GM03348 (cell line): ENCODE results near the gene C1QL2.

ENCODE experiments used
- DNase-seq: peaks from one replicate; pipeline ENCODE4 v3.0.0; 2012; ENCODE audit warnings: low spot score

The C1QL2 gene

GRCh38 chr2:119158563-119159347 is at the start of gene C1QL2:
Gene C1QL2, minus strand, starts transcription at chr2:119158751. Its CDS starts 482 bp downstream, at chr2:119158269.
- no peak for DNase-seq

GRCh38 chr2:119207447-119207846 is 48.9 kb upstream of the C1QL2 start:
- no peak for DNase-seq

GRCh38 chr2:119206201-119206600 is 47.6 kb upstream of the C1QL2 start:
- DNase-seq = no peak

- DNase-seq = no peak
These were observed 46.6 kb upstream of the C1QL2 start for GRCh38 chr2:119205001-119205706.

- no peak for DNase-seq
These were observed 46.0 kb upstream of the C1QL2 start for GRCh38 chr2:119204525-119204924.

- no peak for DNase-seq
These were observed 44.2 kb upstream of the C1QL2 start for GRCh38 chr2:119202610-119203310.

- no peak for DNase-seq
These were observed 43.3 kb upstream of the C1QL2 start for GRCh38 chr2:119201815-119202214.

GRCh38 chr2:119198240-119198840 is 39.8 kb upstream of the C1QL2 start:
- peak; percentile 50 for DNase-seq

GRCh38 chr2:119197529-119198239 is 39.1 kb upstream of the C1QL2 start:
- no peak for DNase-seq

GRCh38 chr2:119197126-119197405 is 38.5 kb upstream of the C1QL2 start:
- no peak for DNase-seq

- no peak for DNase-seq
These were observed 38.0 kb upstream of the C1QL2 start for GRCh38 chr2:119196301-119197125.

- DNase-seq = no peak
These were observed 37.3 kb upstream of the C1QL2 start for GRCh38 chr2:119195887-119196286.

- no peak for DNase-seq
These were observed 36.5 kb upstream of the C1QL2 start for GRCh38 chr2:119195001-119195400.

GRCh38 chr2:119192893-119193292 is 34.3 kb upstream of the C1QL2 start:
- DNase-seq = no peak

- no peak for DNase-seq
These were observed 32.0 kb upstream of the C1QL2 start for GRCh38 chr2:119190321-119191111.

GRCh38 chr2:119184512-119184911 is 26.0 kb upstream of the C1QL2 start:
- DNase-seq = no peak

GRCh38 chr2:119181791-119182445 is 23.4 kb upstream of the C1QL2 start:
- DNase-seq = no peak

GRCh38 chr2:119181391-119181790 is 22.8 kb upstream of the C1QL2 start:
- no peak for DNase-seq

GRCh38 chr2:119180892-119181291 is 22.3 kb upstream of the C1QL2 start:
- no peak for DNase-seq

GRCh38 chr2:119179991-119180390 is 21.4 kb upstream of the C1QL2 start:
- DNase-seq = no peak
